ENCODE data around the gene NANOS1.

Gene NANOS1

GRCh38 chr10:119007211-119007574 lies 22.3 kb upstream of the NANOS1 start:
- TF ChIP-seq CTCF (conservative IDR thresholded peaks at IDR 0.05; ENCODE audit: low read depth, low read length): no peak
- no peak overlapping the region for H3K4me3 ChIP-seq (ENCODE audit: low read length)
- DNase-seq (ENCODE audit: low read depth): no peak

- TF ChIP-seq CTCF (conservative IDR thresholded peaks at IDR 0.05; ENCODE audit: low read depth, low read length): no peak
- no peak for DNase-seq (ENCODE audit: low read depth)
- no peak overlapping the region for H3K4me3 ChIP-seq (ENCODE audit: low read length)
Observed at GRCh38 chr10:119020627-119020946, 8.9 kb upstream of the NANOS1 start.

DNA sequence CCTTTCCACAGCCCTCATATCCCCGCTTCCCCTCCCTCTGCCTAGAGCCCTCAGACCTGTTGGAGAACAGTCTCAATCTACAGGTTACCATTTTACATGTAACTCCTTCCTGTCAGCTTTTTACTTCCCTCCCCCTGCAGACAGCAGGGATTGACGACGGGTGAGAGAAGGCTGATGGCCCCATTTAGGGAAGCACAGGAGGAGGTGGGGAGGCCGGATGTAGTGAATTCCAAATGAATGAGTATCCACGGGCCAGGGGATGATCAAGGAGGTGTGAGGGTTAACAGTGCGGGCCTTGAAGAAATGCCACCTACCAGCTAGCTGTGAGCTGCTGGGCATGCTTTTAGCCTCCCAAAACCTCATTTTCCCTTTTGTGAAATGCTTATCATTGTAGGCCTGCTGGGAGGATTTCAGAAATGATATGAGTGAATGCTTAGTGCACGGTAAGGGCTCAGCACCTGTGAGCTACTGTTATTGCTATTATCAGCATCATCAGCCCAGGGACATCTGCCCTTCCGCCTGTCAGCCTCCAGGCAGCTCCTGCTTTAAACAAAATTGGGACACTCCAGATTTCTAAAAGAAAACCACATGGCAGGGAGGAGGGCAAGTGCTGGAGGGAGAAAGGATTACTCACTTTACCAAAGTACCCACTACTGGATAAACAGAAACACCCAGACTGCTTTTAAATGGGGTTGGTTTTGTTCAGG lies 6.5 kb upstream of the NANOS1 start:
- DNase-seq (ENCODE audit: low read depth): no peak
- H3K4me3 ChIP-seq (ENCODE audit: low read length): no peak overlapping the region
- TF ChIP-seq CTCF (conservative IDR thresholded peaks at IDR 0.05; ENCODE audit: low read depth, low read length): no peak

- TF ChIP-seq CTCF (conservative IDR thresholded peaks at IDR 0.05; ENCODE audit: low read depth, low read length): no peak
- no peak for DNase-seq (ENCODE audit: low read depth)
Observed at GRCh38 chr10:119023553-119023868, 6.0 kb upstream of the NANOS1 start.

DNA sequence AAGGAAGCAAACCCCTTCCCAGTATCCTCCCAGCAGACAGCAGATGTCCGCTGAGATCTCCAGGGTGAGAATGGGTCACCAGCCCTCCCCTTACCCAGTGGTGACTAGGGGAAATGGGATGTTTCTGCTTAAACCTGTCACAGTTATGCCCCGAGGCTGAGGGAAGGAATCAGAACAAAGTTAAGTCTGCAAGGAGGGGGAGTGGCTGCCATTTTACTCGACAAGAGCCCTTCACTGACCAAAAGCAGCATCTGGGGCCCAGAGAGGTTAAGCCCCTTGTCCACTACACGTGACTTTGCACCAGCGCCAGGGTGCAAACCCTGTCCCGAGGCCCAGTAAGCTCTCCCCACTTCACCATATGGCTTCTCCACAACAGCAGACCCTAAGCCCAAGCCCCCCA lies 4.6 kb upstream of the NANOS1 start:
- no peak for DNase-seq (ENCODE audit: low read depth)
- TF ChIP-seq CTCF (conservative IDR thresholded peaks at IDR 0.05; ENCODE audit: low read depth, low read length): no peak
- no peak overlapping the region for H3K4me3 ChIP-seq (ENCODE audit: low read length)

More at GRCh38 chr10:119023553-119023868, 6.0 kb upstream of the NANOS1 start:
- H3K4me3 ChIP-seq (ENCODE audit: low read length): no peak overlapping the region

- no peak for TF ChIP-seq CTCF (conservative IDR thresholded peaks at IDR 0.05; ENCODE audit: low read depth, low read length)
- DNase-seq (ENCODE audit: low read depth): no peak
- no peak overlapping the region for H3K4me3 ChIP-seq (ENCODE audit: low read length)
Observed at GRCh38 chr10:119025336-119025735, 4.2 kb upstream of the NANOS1 start.

GRCh38 chr10:119025776-119026175 lies 3.7 kb upstream of the NANOS1 start:
- DNase-seq (ENCODE audit: low read depth): no peak
- no peak for TF ChIP-seq CTCF (conservative IDR thresholded peaks at IDR 0.05; ENCODE audit: low read depth, low read length)
- no peak overlapping the region for H3K4me3 ChIP-seq (ENCODE audit: low read length)

All from retinal pigment epithelial cell (primary cell).